Stimulated activated CD4-positive, alpha-beta T cell treated with anti-CD3 and anti-CD28 coated beads, Interleukin-1b, Interleukin-23, amount 100 ng/mL, for 48 hours (primary cell): ENCODE data around the gene SOX15.
A peak's percentile ranks its signal among the peaks of the same experiment; 100 is the strongest.
"Not testable (repeated sequence)": the region's sequence is repeated elsewhere in the genome, so short reads cannot be mapped to it uniquely, and the experiment has no call there.

Experiments used
- DNase-seq: peaks from one replicate; pipeline ENCODE4 v3.0.0-alpha.2; 2020

The SOX15 gene

DNA sequence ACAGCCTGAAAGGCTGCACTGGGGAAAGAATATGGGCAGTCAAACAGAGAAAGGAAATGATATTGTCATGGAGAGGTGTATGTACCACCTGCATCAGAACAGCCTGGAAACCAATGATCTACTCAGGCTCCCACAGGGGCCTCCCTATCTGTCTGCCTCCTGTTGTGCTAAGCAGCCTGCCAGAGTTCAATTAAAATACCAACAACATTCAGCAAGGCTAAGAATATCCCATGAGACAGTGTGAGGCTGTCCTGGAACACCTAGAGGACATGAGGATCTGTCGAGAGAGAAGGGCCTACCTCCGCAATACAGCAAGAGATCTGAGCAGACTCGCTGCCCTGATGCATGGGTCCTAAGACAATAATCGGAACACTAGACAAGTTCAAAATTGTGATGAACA is 16.4 kb upstream of the SOX15 start:
- DNase-seq = no peak

DNA sequence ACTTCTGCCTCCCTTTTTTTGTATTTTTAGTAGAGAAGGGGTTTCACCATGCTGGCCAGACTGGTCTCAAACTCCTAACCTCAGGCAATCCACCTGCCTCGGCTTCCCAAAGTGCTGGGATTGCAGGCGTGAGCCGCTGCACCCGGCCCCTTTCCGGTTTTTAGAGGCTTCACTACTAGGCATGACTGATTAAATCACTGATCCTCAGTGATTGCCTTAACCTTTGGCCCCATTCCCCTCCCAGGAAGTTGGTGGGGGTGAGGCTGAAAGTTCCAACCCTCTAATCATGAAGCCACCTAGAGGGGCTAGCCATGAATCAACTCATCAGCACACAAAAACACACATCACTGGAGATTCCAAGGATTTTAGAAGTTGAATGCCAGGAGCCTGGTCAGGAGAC is 7.7 kb upstream of the SOX15 start:
- DNase-seq = not testable (repeated sequence)

DNA sequence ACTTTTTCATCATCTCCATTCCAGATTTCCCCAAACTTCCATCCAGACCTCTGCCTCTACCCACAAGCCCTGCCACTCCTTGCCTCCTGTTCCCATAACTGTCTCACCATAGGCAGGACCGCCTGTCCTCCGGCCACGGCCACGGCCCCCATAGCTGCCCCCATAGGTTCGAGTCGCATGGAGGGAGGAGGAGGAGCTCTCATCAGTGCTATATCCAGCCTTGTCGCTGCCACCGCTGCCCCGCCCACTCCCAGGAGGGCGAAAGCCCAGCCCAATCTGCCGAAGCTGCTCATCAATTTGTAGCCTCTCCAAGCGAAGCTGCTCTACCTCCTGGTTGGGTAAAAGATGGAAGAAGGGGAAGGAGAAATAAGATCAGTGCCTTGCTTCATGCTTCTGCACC is 3.4 kb upstream of the SOX15 start:
- no peak for DNase-seq

DNA sequence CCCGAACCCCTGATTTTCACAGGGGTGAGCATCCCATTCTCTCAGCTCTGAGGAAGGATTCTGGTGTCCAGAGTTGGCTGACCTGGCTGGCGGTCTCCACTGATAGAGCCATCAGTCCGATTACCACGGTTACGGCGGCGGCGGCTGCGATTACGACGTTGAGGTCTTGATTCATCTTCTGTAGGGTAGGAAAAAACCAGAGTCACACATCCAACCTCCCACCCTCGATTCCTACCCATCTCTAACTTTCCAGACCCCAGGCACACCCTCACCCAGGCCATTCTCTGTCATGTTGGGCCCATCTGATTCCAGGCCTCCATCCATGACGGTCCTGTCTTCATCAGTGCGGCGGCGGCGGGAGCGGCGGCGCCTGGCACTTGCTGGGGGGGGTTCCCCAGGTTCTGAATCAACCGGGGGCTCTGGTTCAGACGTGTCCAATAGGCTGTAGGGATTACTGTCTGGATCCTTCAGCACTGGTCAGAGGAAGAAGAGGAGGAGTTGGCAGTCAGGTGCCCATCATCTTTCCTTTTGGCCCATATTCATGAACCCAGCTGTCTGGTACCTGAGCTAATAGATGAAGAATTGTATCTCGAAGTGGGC is 2.6 kb upstream of the SOX15 start:
- DNase-seq = no peak

DNA sequence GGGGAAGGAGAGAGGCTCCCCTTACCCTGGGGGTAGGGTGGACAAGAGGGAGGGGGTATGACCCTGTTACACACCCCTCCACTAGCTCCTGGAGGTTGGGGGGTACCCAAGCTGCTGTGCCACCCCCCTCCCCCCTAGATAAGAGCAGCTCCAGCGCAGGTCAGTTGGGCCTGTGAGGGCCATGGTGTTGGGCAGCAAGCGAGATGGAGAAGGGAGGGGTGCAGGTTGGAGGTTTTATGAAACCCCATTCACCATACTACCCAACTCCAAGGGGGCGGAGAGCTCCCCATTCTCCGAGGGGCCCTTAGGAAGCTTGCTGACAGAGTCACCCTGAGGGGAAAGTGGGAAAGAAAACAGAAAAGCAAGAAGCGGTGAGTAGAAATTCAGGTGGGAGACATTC is 1.7 kb upstream of the SOX15 start:
- DNase-seq = no peak

DNA sequence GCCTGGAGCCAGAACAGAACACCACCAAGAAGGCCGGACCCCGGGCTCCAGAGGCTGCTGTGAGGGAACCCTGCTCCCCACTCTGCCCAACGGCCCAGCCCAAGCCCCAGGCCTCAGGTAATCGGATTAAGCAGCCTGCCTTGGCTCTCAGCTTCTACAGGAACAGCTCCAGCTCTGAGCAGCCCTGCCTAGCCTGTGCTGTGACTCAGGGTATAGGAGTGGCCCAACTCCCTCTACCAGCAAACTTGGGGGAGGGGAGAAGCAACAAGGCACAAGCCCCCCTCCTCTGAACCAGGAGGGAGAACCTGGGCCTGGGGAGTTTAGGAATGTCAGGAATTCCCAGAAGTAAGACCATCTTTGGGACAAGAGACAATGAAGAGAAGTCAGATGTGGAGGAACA is 849 bp upstream of the SOX15 start:
- DNase-seq = no peak

- peak; percentile 66 for DNase-seq
Measured at GRCh38 chr17:7589204-7589868, 558 bp downstream of the SOX15 start.

- no peak for DNase-seq
Measured at GRCh38 chr17:7588553-7589203, 1.2 kb downstream of the SOX15 start.

- no peak for DNase-seq
Measured at GRCh38 chr17:7587420-7588151, 2.3 kb downstream of the SOX15 start.

DNA sequence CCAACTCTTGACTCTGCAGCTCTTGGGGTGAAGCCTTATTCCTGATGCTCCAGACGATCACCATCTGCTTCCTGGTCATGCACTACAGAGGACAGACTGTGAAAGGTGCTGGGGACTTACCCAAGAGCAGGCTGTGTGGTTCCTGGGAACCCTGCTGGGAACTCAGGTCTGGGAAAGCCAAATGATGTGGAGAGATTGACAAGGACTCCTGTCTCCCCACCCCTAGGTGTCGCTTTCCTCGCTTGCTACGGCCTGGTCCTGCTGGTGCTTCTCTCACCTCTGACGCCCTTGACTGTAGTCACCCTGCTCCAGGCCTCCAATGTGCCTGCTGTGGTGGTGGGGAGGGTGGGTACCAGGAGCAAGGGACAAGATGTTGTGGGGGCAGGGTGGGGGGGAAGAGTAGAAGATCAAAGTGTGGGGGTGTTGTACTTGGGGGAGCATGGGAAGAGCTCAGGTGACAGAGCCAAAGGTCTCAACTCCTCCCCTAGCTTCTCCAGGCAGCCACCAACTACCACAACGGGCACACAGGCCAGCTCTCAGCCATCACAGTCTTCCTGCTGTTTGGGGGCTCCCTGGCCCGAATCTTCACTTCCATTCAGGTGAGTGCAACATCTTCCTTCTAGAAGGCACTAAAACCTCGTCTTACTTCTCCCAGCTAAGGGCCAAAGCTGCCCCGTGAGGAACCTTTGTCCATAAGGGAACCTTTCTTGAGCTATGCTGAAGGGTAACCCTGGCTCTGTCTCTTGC is 3.0 kb downstream of the SOX15 start:
- DNase-seq = no peak

DNA sequence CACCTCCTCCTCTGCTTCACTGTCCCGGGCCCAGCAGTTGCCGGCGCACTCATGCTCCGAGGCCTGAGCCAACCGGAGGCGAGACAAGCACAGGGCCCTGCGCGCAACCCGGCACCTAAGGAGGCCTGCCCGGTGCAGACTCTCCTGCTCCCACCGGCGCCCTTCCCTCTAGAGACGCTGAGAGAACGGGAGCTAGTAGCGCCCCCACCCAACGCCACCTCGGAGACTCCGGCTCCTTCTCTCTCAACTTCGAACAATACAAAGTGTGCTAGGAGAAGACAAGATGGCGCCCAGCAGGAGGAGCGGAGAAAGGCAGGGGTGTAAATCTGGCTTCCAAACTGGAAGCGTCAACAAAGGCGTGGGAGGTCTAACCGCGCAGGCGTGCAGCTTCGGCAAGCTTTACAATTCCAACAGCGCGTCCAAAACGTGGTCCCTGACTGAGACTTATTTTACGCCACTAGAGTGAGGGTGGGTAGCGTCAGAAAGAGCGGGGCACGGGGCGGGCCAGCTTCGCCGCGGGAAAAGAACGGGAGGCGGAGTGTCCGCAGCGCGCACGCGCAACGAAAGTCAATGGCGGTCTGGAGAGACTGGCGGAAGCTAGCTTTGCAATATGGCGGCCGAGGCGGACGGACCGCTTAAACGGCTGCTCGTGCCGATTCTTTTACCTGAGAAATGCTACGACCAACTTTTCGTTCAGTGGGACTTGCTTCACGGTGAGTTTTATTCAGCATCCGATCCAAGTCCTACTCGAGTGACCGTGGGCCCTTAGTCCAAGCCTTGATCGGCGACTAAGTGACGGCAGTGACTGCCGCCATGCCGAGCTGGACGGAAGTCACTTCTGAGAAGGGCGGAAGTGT is 6.4 kb downstream of the SOX15 start, which contains the start of gene MPDU1:
Gene MPDU1 (plus strand): TSS at position 600 of the 857 bp plus-strand sequence. CDS start 11 bp downstream, at position 611.
- DNase-seq = peak; percentile 97

DNA sequence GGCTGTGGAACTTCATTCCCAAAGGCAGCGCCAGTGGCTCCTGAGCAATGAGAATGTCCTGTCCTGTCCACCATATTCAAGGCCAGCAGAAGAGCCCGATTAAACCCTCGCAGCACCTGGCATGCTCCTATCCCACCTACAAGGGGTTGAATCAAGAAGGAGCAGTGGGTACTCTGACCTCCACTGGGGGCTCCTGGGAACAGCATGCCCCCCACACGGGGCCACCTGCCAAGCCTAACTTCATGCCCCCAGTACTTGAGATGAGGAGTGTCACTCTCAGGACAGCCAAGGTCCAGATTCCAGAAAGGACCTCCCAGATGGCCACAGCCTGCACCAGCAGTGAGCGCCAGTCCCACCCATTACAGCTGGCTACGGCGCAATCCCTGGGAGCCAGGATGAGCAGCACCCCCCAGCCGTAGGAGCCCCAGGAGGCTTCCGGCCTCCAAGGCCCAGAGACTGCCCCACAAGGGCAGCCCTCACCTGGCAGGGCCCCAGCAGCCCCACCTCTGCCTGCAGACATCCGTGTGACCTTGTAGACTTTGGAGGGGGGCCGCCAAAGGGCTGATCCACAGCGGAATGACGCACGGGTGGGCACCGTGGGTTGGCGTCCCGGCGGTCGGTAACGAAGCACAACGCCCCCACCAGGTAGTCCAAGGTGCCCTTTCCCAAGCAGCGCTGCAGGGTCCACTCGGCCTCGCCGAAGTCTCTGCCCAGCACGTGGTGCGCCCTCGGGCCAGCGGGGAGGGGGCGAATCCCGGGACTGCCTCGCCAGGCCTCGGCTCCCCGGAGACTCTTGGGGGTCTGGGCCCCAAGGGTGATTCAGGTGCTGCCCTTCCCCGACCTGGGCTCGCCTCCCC is 7.3 kb downstream of the SOX15 start:
- DNase-seq = no peak

- no peak for DNase-seq
Measured at GRCh38 chr17:7580604-7581575, 9.0 kb downstream of the SOX15 start.

DNA sequence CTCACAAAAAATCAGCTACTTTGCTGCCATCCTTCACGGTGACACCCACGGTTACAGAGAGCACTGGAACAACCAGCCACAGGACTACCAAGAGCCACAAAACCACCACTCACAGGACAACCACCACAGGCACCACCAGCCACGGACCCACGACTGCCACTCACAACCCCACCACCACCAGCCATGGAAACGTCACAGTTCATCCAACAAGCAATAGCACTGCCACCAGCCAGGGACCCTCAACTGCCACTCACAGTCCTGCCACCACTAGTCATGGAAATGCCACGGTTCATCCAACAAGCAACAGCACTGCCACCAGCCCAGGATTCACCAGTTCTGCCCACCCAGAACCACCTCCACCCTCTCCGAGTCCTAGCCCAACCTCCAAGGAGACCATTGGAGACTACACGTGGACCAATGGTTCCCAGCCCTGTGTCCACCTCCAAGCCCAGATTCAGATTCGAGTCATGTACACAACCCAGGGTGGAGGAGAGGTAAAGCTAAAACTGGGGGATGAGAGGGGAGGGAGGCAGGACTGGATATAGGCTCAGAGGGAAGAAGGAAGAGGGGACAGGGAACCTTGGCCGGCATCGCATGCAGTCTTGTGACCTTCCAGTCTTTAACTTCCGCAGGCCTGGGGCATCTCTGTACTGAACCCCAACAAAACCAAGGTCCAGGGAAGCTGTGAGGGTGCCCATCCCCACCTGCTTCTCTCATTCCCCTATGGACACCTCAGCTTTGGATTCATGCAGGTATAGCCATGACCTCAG is 9.9 kb downstream of the SOX15 start:
- no peak for DNase-seq

- DNase-seq = peak; percentile 85
Measured at GRCh38 chr17:7579001-7579833, 10.7 kb downstream of the SOX15 start, which contains the start of gene CD68. Gene CD68, plus strand, starts transcription at chr17:7579638. Its CDS starts 40 bp downstream, at chr17:7579678.

- DNase-seq = no peak
Measured at GRCh38 chr17:7577327-7578199, 12.3 kb downstream of the SOX15 start.
